Activated naive CD4-positive, alpha-beta T cell treated with anti-CD3 and anti-CD28 coated beads for 36 hours (primary cell): Measurements from ENCODE around the gene UGT1A9. TPM values are rescaled to one million over a fixed set of nuclear protein-coding genes. Genes with fewer than 3 reads are reported as not detected.

Source experiments
- CTCF ChIA-PET: fragments of 350-600 bp; sonication (Branson Sonifier 250); formaldehyde crosslinking; loops from one replicate; lab custom pipeline; 2021; ENCODE audit warnings: antibody characterized with exemption; lab: Charles Lee
- DNase-seq: peaks from one replicate; pipeline ENCODE4 v3.0.0-alpha.2; 2020
- H3K27ac Mint-ChIP-seq: one replicate; pipeline ENCODE4 v1.8.0; 2021; ENCODE audit warnings: mild to moderate bottlenecking, mixed read lengths
- H3K27me3 Mint-ChIP-seq: one replicate; pipeline ENCODE4 v1.8.0; 2021; ENCODE audit warnings: low read depth, mixed read lengths
- H3K36me3 Mint-ChIP-seq: one replicate; pipeline ENCODE4 v1.8.0; 2021; ENCODE audit warnings: low read depth, mixed read lengths
- H3K4me1 Mint-ChIP-seq: one replicate; pipeline ENCODE4 v1.8.0; 2021; ENCODE audit warnings: low read depth, mixed read lengths
- H3K4me3 Mint-ChIP-seq: one replicate; pipeline ENCODE4 v1.8.0; 2021; ENCODE audit warnings: mild to moderate bottlenecking, moderate library complexity, mixed read lengths
- H3K9me3 Mint-ChIP-seq: one replicate; pipeline ENCODE4 v1.8.0; 2021; ENCODE audit warnings: mixed read lengths
- intact Hi-C: fragments of 100-400 bp; cut with micrococcal nuclease; formaldehyde crosslinking; loops from one replicate; pipeline ENCODE4 v1.15.1; 2023
- total RNA-seq, 2 experiments: library from RNA; stranded (reverse); gene quantifications; one replicate each; pipeline ENCODE4 v1.2.3, GENCODE V29; 2021

The UGT1A9 gene
- total RNA-seq, 2 experiments from 2014 or later: not detected

DNA sequence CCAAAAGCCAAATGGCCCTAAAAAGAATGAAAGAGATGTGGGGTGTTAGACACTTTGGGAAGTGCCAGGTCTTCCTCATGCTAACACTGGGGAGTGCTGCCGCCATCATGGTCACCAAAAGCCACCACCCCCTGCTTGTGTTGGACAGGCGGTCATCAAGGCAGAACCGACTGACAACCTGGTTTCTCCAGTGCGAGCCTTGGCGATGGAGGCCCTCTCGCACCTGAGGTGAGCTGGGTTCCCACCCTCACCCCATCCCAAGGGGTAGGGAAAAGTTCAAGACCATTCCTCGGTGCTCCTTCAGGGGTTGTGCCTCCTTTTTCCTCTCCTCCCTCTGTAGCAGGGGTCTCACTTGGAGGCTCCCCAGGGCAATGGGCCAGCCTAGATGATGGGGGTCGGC, 140.0 kb downstream of the UGT1A9 start:
- DNase-seq: no peak
- no peaks in the 10 kb centered on the region for H3K27me3 Mint-ChIP-seq
- H3K9me3 Mint-ChIP-seq: no peaks in the 10 kb centered on the region
- no peaks in the 10 kb centered on the region for H3K4me1 Mint-ChIP-seq
- H3K36me3 Mint-ChIP-seq: no peaks in the 10 kb centered on the region
- CTCF ChIA-PET: no interaction called here
- no peak overlapping the region for H3K27ac Mint-ChIP-seq
- intact Hi-C loops: no loop called here
- no peak overlapping the region for H3K4me3 Mint-ChIP-seq

DNA sequence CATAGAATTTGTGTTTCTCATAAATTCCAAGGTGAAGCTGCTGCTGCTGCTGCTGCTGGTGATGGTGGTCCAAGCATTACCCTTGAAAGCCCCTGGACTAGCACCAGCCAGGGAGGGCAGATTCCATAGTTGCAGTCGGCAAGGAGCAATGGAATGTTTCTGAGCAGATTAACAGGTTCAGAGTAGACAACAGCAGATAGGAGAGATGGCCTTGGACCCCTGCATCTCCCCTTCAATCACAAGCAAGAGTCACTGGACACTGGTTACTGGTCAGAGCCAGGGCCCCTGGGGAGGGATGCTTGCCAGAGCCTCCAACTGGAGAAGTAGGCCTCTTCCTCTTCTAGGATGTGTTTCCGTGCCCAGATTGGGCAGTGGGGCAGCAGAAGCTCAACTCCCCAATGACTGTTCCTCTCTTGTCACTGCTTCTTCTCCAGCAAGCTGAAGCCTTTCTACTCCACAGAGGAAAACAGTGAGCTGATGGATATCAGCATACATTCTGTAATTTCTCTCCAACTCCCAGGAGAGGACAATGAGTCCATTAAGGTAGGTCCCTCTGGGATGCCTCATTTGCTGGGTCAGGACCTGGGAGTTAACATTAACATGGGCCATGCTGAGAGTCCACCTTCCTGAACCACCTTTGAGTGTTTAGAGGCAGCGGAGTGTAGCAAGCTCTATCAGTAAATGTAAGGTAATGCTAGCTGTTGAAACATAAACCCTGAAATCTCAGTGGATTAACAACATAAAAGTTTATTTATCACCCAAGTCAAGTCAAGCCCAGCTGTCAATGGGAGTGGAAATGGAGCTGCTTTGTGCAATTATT, 141.7 kb downstream of the UGT1A9 start:
- no peaks in the 10 kb centered on the region for H3K9me3 Mint-ChIP-seq
- no peak overlapping the region for H3K4me3 Mint-ChIP-seq
- no peak overlapping the region for H3K27ac Mint-ChIP-seq
- H3K4me1 Mint-ChIP-seq: no peaks in the 10 kb centered on the region
- CTCF ChIA-PET: interaction anchor here (0.6 kb wide), 1 partner anchor 727 kb away, joined by 4 read pairs; no protein-coding TSS in a partner anchor
- no peak for DNase-seq
- no peaks in the 10 kb centered on the region for H3K36me3 Mint-ChIP-seq
- intact Hi-C loops: no loop called here
- H3K27me3 Mint-ChIP-seq: no peaks in the 10 kb centered on the region

DNA sequence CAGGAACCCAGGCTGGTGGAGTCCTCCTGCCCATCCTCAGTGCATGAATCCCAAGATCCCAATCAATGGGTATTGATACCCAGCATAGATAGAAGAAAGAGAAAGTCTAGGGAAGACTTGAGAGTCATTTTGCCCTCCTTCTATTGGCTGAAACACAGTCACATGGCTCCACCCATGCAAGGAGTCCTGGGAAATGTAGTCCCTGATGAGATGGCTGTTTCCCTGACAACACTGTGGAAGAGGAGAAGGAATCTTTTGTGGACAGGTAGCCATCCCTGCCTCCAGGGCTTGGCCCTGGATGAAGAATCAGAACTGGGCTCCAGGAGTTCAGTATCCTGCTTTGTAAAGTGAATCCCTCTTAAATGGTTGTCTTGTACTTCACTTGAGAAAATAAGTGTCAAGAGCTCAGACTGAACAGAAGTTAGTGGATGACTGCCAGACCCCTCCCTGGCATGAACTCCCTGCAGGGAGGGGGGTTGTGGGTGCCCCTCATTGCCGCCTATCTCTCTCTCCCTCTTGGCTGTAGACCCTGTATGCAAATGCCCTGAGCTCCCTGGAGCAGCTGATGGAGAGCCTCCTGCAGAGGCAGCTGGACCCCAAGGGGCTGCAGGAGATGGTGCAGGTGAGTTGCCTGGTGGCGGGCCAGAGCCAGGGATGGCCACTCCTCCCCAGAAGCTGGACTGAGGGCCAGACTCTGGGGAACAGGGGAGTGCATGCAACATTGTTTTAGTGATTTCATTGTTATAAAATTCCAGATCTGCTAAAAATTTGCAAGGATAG, 142.5 kb downstream of the UGT1A9 start:
- no peak overlapping the region for H3K27ac Mint-ChIP-seq
- no peaks in the 10 kb centered on the region for H3K9me3 Mint-ChIP-seq
- intact Hi-C loops: no loop called here
- no peaks in the 10 kb centered on the region for H3K27me3 Mint-ChIP-seq
- H3K4me1 Mint-ChIP-seq: no peaks in the 10 kb centered on the region
- CTCF ChIA-PET: no interaction called here
- no peaks in the 10 kb centered on the region for H3K36me3 Mint-ChIP-seq
- DNase-seq: peak; percentile 1
- H3K4me3 Mint-ChIP-seq: no peak overlapping the region

DNA sequence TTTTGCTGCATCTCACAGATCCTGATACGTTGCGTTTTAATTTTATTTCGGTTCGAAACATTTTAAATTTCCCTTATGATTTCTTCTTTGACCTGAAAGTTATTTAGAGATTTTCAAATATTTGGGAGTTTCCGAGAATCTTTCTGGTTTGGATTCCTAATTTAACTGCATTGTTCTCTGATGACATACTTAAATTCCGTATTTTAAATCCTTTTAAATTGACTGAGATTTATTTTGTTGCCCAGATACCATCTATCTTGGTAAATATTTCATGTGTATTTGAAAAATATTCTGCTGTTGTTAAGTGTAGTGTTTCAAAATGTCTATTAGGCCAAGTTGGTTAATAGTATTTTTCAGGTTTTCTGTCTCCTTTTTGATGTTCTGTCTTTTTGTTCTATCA, 144.2 kb downstream of the UGT1A9 start:
- CTCF ChIA-PET: no interaction called here
- Mint-ChIP-seq H3K9me3 (no peaks in the 10 kb centered on the region), H3K27ac (no peak overlapping the region), H3K4me3 (no peak overlapping the region), H3K36me3 (no peaks in the 10 kb centered on the region), H3K4me1 (no peaks in the 10 kb centered on the region), H3K27me3 (no peaks in the 10 kb centered on the region)
- intact Hi-C loops: no loop called here
- DNase-seq: no peak

DNA sequence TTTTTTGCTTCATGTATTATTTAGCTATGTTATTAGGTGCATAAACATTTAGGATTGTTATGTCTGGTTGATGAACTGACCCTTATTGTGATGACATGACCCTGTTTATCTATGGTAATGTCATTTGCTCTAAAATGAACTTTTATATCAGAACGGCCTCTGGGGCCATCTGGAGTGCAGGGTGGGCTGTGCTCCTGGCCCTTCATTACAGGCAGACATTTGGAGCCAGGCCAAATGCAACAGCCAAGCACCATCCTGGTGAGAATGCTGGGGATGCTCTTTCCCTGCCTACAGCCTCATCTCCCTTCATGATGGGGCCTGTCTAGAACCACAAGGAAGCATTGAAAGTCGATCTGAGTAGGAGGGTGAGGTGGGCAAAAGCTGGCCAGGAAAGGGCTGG, 144.6 kb downstream of the UGT1A9 start:
- Mint-ChIP-seq H3K27ac (no peak overlapping the region), H3K36me3 (no peaks in the 10 kb centered on the region), H3K4me1 (no peaks in the 10 kb centered on the region), H3K27me3 (no peaks in the 10 kb centered on the region), H3K4me3 (no peak overlapping the region), H3K9me3 (no peaks in the 10 kb centered on the region)
- CTCF ChIA-PET: no interaction called here
- intact Hi-C loops: no loop called here
- no peak for DNase-seq

DNA sequence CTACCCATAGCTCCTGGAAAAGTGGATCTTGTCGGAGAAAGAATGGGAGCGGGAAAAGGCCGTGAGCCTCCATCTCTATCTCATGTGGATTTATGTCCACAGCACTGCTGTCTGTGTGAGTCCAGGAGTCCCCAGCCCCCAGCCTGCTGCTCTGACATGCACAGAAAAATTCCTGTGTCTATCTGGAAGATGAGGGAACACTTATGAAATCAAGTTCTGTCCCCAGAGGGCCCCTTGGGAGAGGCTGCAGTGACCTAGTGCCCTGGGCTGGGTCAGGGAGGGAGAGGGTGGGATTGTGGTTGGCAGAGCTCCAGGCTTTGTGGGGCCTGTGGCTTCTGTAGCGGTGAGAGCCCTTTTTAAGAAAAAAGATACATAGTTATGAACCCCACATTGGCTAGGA, 145.1 kb downstream of the UGT1A9 start:
- no peaks in the 10 kb centered on the region for H3K27me3 Mint-ChIP-seq

DNA sequence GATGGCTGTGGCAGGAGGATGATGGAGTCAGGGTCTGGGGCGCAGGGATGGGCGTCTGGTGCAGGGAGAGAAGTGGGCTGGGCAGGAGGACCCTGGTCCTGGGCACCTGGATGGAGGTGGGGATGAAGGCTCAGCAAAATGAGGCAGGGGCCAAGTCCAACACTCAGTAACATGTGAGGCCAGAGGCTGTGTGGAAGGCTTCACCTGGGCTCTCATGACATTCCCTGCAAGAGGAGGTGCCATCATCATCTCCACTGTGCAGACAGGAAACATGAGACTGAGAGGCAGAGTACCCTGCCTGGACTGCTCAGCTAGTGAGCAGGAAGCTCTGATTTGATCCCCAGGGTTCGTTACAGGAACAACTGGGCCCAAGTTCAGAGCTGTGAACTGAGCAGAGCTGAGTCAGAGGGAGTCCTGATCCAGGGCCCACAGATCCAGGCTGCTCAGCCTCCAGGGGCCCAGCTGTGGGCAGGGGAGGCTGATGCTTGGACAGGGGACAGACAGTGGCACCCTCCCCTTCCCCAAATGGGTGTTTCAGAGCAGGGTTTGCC, 145.7 kb downstream of the UGT1A9 start:
- intact Hi-C loops: no loop called here
- H3K4me3 Mint-ChIP-seq: no peak overlapping the region
- H3K4me1 Mint-ChIP-seq: no peaks in the 10 kb centered on the region
- no peaks in the 10 kb centered on the region for H3K27me3 Mint-ChIP-seq
- H3K27ac Mint-ChIP-seq: no peak overlapping the region
- no peaks in the 10 kb centered on the region for H3K36me3 Mint-ChIP-seq
- DNase-seq: no peak
- H3K9me3 Mint-ChIP-seq: no peaks in the 10 kb centered on the region
- CTCF ChIA-PET: no interaction called here

More for the DNA sequence above, 145.1 kb downstream of the UGT1A9 start:
- Mint-ChIP-seq H3K27ac (no peak overlapping the region), H3K36me3 (no peaks in the 10 kb centered on the region), H3K9me3 (no peaks in the 10 kb centered on the region), H3K4me1 (no peaks in the 10 kb centered on the region), H3K4me3 (no peak overlapping the region)
- intact Hi-C loops: no loop called here
- CTCF ChIA-PET: no interaction called here
- DNase-seq: no peak

DNA sequence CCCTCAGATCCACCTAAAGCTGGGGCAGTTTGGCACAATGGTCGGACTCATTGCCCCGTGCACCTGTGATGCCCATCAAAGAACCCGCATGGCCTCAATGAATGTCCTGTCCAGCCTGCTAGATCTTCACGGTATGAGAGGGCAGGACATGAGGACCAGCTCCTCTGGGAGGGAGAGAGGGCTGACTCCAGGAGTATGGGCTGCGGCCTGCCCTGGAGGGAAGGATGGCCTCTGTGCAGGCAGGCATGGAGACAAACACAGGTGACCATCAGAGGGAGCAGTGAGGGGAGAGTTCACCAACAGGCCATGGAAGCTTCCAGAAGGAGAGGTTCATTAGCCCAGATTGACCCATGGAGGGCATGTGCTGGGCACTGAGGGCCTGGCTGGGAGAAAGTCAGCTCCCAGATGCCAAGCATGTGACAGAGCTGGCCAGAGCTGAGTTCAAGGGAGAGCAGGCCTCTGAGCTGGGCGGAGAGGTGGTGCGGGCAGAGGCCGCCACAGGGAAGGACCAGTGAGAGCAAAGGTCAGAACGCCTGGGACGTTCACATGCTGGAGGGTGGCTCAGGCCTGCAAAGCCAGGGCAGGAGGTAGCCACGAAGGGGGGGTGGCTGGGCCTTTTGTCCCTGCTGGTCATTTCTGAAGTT, 146.4 kb downstream of the UGT1A9 start:
- H3K27me3 Mint-ChIP-seq: no peaks in the 10 kb centered on the region
- no peak overlapping the region for H3K27ac Mint-ChIP-seq
- CTCF ChIA-PET: no interaction called here
- no peak for DNase-seq
- intact Hi-C loops: no loop called here
- no peaks in the 10 kb centered on the region for H3K36me3 Mint-ChIP-seq
- no peak overlapping the region for H3K4me3 Mint-ChIP-seq
- no peaks in the 10 kb centered on the region for H3K4me1 Mint-ChIP-seq
- H3K9me3 Mint-ChIP-seq: no peaks in the 10 kb centered on the region

DNA sequence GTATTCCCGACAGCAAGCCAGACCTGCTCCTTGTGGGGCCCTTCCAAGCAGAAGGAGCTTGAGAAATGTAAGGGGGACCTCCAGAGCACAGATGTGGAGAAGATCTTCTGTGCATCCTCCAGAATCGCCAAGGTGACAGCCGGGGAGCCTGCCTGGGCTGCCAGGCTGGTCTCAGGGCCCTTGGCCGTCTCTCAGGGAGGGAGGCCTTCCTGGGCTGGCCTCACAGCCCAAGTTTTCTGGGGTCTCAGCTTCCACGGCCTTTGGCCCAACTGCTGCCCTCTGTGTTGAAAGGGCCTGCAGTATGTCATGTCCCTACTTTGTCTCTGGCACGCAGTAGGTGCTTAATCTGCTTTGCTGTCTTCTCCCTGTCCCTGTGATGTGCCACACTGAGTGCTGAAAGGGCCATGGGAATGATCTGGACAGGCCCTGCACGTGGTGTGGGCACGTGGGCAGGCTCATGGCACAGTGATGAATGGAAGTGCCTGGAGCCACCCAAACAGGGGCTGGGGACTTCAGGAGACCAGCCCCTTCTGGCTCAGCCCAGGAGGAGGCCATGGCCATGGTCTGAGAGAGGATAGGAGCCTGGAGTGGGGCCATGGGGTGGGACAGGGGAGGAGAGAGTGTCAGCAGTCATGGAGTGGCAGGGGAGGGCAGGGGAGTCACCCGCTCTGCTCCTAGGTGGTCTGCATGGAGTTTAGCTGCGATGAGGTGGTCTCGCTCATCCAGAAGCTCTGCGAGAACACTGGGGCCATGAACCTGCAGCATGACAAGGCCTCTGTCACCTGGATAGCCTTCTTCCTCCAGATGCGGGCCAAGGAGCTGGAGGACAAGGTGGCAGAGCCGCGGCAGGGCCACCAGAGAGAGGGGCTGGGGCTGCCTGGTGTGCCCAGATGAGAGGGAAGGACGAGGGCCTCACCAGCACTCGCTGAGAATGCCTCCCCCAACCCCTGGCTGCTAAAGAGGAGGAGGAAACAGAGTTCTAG, 147.2 kb downstream of the UGT1A9 start:
- H3K4me1 Mint-ChIP-seq: no peaks in the 10 kb centered on the region
- CTCF ChIA-PET: no interaction called here
- no peaks in the 10 kb centered on the region for H3K27me3 Mint-ChIP-seq
- H3K9me3 Mint-ChIP-seq: no peaks in the 10 kb centered on the region
- H3K4me3 Mint-ChIP-seq: no peak overlapping the region
- H3K36me3 Mint-ChIP-seq: no peaks in the 10 kb centered on the region
- intact Hi-C loops: no loop called here
- H3K27ac Mint-ChIP-seq: no peak overlapping the region
- no peak for DNase-seq

DNA sequence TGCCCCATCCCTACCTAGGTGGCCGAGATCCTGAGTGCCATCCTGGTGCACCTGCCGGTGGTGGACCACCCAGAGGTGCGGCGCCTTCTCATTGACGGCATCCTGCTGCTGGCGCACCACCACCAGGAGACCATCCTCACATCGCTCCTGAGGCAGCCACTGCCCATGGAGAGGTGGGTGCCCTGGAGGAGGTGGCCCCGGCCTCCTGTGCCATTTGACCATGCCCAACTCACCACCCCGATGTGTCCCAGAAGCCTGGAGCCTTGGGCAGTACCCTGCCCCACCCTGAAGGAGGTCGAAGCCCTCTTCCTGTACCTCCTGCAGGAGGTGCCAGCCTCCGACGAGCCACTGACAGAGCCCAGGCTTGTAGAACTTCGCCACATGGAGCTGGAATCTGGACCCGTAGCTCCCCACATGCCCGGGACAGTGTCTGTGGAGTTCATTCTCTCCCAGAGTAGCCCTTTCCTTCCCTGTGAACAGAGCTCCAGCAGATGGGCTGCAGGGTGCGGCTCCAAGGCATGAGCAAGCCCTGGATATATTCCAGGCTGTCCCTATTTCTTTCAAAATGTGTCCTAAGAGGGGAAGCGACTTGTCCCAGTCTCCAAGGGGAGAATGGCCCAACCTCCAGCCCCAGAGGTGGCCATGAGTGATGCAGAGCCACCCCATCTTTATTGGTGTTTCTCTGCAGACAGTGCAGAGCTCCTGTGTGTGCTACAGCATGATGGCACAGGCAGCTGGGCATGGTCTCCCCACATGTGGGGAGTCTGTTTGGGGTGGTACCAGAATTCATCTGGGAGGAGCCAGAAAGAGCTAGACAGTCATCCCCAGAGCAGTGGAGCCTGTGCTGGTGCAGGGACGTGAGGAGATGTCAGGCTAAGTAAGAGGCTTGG, 148.4 kb downstream of the UGT1A9 start:
- intact Hi-C loops: no loop called here
- no peak overlapping the region for H3K4me3 Mint-ChIP-seq
- H3K36me3 Mint-ChIP-seq: no peaks in the 10 kb centered on the region
- DNase-seq: no peak
- H3K4me1 Mint-ChIP-seq: no peaks in the 10 kb centered on the region
- H3K9me3 Mint-ChIP-seq: no peaks in the 10 kb centered on the region
- H3K27me3 Mint-ChIP-seq: no peaks in the 10 kb centered on the region
- no peak overlapping the region for H3K27ac Mint-ChIP-seq
- CTCF ChIA-PET: interaction anchor here (0.7 kb wide), 1 partner anchor 1001 kb away, joined by 3 read pairs; no protein-coding TSS in a partner anchor

DNA sequence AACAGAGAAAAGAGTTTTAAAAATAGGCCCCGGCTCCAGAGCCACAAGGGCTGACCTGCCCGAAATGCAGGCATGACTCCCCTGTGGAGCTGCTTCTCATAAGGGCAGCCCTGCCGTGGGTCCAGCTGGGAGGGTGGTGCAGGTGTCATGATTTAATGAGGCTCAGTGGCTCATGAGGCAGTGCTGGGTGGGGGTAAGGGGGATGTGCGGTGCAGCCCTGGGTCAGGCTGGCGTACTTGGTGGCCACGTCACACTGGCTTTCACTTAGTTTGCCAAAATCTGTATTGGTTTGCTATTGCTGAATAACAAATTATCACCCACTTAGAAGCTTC, 149.0 kb downstream of the UGT1A9 start:
- no peaks in the 10 kb centered on the region for H3K9me3 Mint-ChIP-seq
- no peak for DNase-seq
- H3K4me1 Mint-ChIP-seq: no peaks in the 10 kb centered on the region
- CTCF ChIA-PET: interaction anchor here (0.7 kb wide), 1 partner anchor 1002 kb away, joined by 3 read pairs; no protein-coding TSS in a partner anchor
- H3K27ac Mint-ChIP-seq: no peak overlapping the region
- intact Hi-C loops: no loop called here
- H3K36me3 Mint-ChIP-seq: no peaks in the 10 kb centered on the region
- H3K27me3 Mint-ChIP-seq: no peaks in the 10 kb centered on the region
- H3K4me3 Mint-ChIP-seq: no peak overlapping the region
